HepG2 (cell line): Measurements from ENCODE around the gene PASK. TPM values are rescaled to one million over a fixed set of nuclear protein-coding genes. Genes with fewer than 3 reads are reported as not detected.

Source experiments
- ATF5 ChIP-seq: sonication (generic); formaldehyde crosslinking; IDR thresholded peaks from 2 replicates; pipeline ENCODE4 v1.4.0; 2020; ENCODE audit warnings: mild to moderate bottlenecking, low read depth, missing genetic modification reagents
- FOXJ3 ChIP-seq: sonication (generic); formaldehyde crosslinking; IDR thresholded peaks from 2 replicates; pipeline ENCODE4 v1.4.0; 2020; ENCODE audit warnings: missing genetic modification reagents, mild to moderate bottlenecking, borderline replicate concordance
- HOMEZ ChIP-seq: IDR thresholded peaks from 2 replicates; pipeline ENCODE4 v1.6.1; 2016; ENCODE audit warnings: low read depth
- KMT2B ChIP-seq: IDR thresholded peaks from 2 replicates; pipeline ENCODE4 v1.6.1; 2016; ENCODE audit warnings: missing genetic modification reagents, missing compliant biosample characterization
- RARA ChIP-seq: IDR thresholded peaks from 2 replicates; pipeline ENCODE4 v1.6.1; 2016; ENCODE audit warnings: missing genetic modification reagents, missing compliant biosample characterization
- ZBTB25 ChIP-seq: IDR thresholded peaks from 2 replicates; pipeline ENCODE4 v1.6.1; 2018; ENCODE audit warnings: missing genetic modification reagents
- ZBTB49 ChIP-seq: sonication (generic); formaldehyde crosslinking; IDR thresholded peaks from 2 replicates; pipeline ENCODE4 v1.4.0; 2020; ENCODE audit warnings: missing genetic modification reagents, borderline replicate concordance
- ZNF124 ChIP-seq: sonication (generic); formaldehyde crosslinking; IDR thresholded peaks from 2 replicates; pipeline ENCODE4 v1.4.0; 2020; ENCODE audit warnings: missing genetic modification reagents
- ZNF142 ChIP-seq: sonication (generic); formaldehyde crosslinking; IDR thresholded peaks from 2 replicates; pipeline ENCODE4 v1.4.0; 2020; ENCODE audit warnings: missing genetic modification reagents
- ZNF275 ChIP-seq: sonication (generic); formaldehyde crosslinking; IDR thresholded peaks from 2 replicates; pipeline ENCODE4 v1.8.0; 2022; ENCODE audit warnings: missing genetic modification reagents, mild to moderate bottlenecking, inconsistent platforms, borderline replicate concordance
- ZNF724P ChIP-seq: sonication (generic); formaldehyde crosslinking; IDR thresholded peaks from 2 replicates; pipeline ENCODE4 v1.8.0; 2022; ENCODE audit warnings: missing genetic modification reagents, borderline replicate concordance
- ZNF766 ChIP-seq: sonication (generic); formaldehyde crosslinking; IDR thresholded peaks from 2 replicates; pipeline ENCODE4 v1.5.0; 2020; ENCODE audit warnings: missing genetic modification reagents, borderline replicate concordance
- polyA plus RNA-seq, 8 experiments: library from polyadenylated mRNA; depleted of rRNA in 3 of 8; stranded (reverse) in 7 of 8; unstranded in 1 of 8; fragments of >200 nt; fragmentation: Illumina TruSeq in 4 of 8; extraction: Trizol in 4 of 8; gene quantifications; 2 replicates each; pipeline versions ENCODE4 v1.2.1 to v1.2.3, GENCODE V29; 2011 to 2016; ENCODE audit warnings: low read depth in 4 of 8, missing spikeins in 1 of 8, mixed read lengths in 1 of 8; ENCODE audit not compliant: insufficient read depth in 1 of 8
- total RNA-seq, 5 experiments: library from RNA; depleted of rRNA; stranded (reverse); fragments of >200 nt; fragmentation: Illumina TruSeq; extraction: Trizol; gene quantifications; 2 replicates each; pipeline ENCODE4 v1.2.3, GENCODE V29; 2016; ENCODE audit warnings: low read depth in 1 of 5

The PASK gene
- total and polyA plus RNA-seq, 2 of the 13 experiments (the other 11 are each of a cell fraction or from before 2014, with no cell fraction given), result 6.9 to 17.0 TPM

GRCh38 chr2:241149925-241150659 is 820 bp upstream of the PASK start, which contains the start of gene PPP1R7 (continued):
- TF ChIP-seq ZBTB49 (CRISPR knock-in tag) (no peak), KMT2B (peak; percentile 45; the same call in 1 of the 2 replicates), FOXJ3 (CRISPR knock-in tag) (no peak), ZNF124 (CRISPR knock-in tag) (peak; percentile 22), RARA (no peak; the same call in 1 of the 2 replicates), ZNF766 (CRISPR knock-in tag) (peak; percentile 4; the same call in 1 of the 2 replicates), ZNF142 (CRISPR knock-in tag) (0 out of 2 replicates have a peak, but pooled peaks have one; percentile 21), ATF5 (no peak), ZNF724P (CRISPR knock-in tag) (no peak; the same call in 1 of the 2 replicates), ZNF275 (CRISPR knock-in tag) (peak; percentile 96; the same call in 1 of the 2 replicates), ZBTB25 (CRISPR knock-in tag) (peak; percentile 39; the same call in 1 of the 2 replicates), HOMEZ (CRISPR knock-in tag) (no peak)
